GM12873 (cell line): Measurements from ENCODE around the gene SLC24A3.

ENCODE experiments used
- CTCF ChIP-seq: IDR thresholded peaks from 2 replicates; pipeline ENCODE4 v1.5.1; 2012; ENCODE audit warnings: low read depth, mild to moderate bottlenecking, moderate library complexity, low read length, control low read depth; ENCODE audit not compliant: insufficient read depth; ENCODE audit errors: missing control alignments

SLC24A3 gene

GRCh38 chr20:19392344-19393130 is 180.1 kb downstream of the SLC24A3 start:
- TF ChIP-seq CTCF, result no peak

- no peak for TF ChIP-seq CTCF
Observed at GRCh38 chr20:19396460-19397081, 184.1 kb downstream of the SLC24A3 start.

- no peak for TF ChIP-seq CTCF
Observed at GRCh38 chr20:19397226-19397625, 184.8 kb downstream of the SLC24A3 start.

- TF ChIP-seq CTCF, result no peak
Observed at GRCh38 chr20:19397666-19398065, 185.2 kb downstream of the SLC24A3 start.

GRCh38 chr20:19401096-19401495 is 188.7 kb downstream of the SLC24A3 start:
- no peak for TF ChIP-seq CTCF

- TF ChIP-seq CTCF, result no peak
Observed at GRCh38 chr20:19403549-19403948, 191.1 kb downstream of the SLC24A3 start.

GRCh38 chr20:19404826-19405225 is 192.4 kb downstream of the SLC24A3 start:
- TF ChIP-seq CTCF, result no peak
